Chondrocyte (in vitro differentiated cells): ENCODE data around the gene P2RX2. TPM values are rescaled to one million over a fixed set of nuclear protein-coding genes. Genes with fewer than 3 reads are reported as not detected.

Source experiments
- DNase-seq: peaks from one replicate; pipeline ENCODE4 v3.0.0; 2021; ENCODE audit warnings: mixed read lengths, low spot score
- H3K27ac Mint-ChIP-seq: one replicate; pipeline ENCODE4 v1.8.0; 2021; ENCODE audit warnings: mild to moderate bottlenecking, moderate library complexity, mixed read lengths; ENCODE audit not compliant: unreplicated experiment
- H3K27me3 Mint-ChIP-seq: 2 replicates; pipeline ENCODE4 v1.8.0; 2021; ENCODE audit warnings: low read depth, mixed read lengths
- H3K36me3 Mint-ChIP-seq: 2 replicates; pipeline ENCODE4 v1.8.0; 2021; ENCODE audit warnings: low read depth, mixed read lengths
- H3K4me1 Mint-ChIP-seq: 2 replicates; pipeline ENCODE4 v1.8.0; 2021; ENCODE audit warnings: low read depth, mild to moderate bottlenecking, mixed read lengths
- H3K4me3 Mint-ChIP-seq: one replicate; pipeline ENCODE4 v1.8.0; 2021; ENCODE audit warnings: mild to moderate bottlenecking, moderate library complexity, mixed read lengths; ENCODE audit not compliant: unreplicated experiment
- H3K9me3 Mint-ChIP-seq: 2 replicates; pipeline ENCODE4 v1.8.0; 2021; ENCODE audit warnings: low read depth, mixed read lengths
- microRNA-seq: library from miRNA; unstranded; fragments of <30 nt; microRNA quantifications from one replicate; pipeline ENCODE4 v1.2.0, GENCODE V29; 2020; ENCODE audit warnings: borderline number of aligned reads
- total RNA-seq: library from RNA; stranded (reverse); gene quantifications from 3 replicates; pipeline ENCODE4 v1.2.1, GENCODE V29; 2021
- TF ChIP-seq, protein P1 (sequence below): fragments of 200-600 bp; sonication (generic); IDR thresholded peaks from 2 replicates; pipeline ENCODE4 v1.5.0; 2021; ENCODE audit warnings: antibody characterized with exemption, mild to moderate bottlenecking, moderate library complexity

P2RX2 gene
- total RNA-seq, 1 donor from 2014 or later = not detected

DNA sequence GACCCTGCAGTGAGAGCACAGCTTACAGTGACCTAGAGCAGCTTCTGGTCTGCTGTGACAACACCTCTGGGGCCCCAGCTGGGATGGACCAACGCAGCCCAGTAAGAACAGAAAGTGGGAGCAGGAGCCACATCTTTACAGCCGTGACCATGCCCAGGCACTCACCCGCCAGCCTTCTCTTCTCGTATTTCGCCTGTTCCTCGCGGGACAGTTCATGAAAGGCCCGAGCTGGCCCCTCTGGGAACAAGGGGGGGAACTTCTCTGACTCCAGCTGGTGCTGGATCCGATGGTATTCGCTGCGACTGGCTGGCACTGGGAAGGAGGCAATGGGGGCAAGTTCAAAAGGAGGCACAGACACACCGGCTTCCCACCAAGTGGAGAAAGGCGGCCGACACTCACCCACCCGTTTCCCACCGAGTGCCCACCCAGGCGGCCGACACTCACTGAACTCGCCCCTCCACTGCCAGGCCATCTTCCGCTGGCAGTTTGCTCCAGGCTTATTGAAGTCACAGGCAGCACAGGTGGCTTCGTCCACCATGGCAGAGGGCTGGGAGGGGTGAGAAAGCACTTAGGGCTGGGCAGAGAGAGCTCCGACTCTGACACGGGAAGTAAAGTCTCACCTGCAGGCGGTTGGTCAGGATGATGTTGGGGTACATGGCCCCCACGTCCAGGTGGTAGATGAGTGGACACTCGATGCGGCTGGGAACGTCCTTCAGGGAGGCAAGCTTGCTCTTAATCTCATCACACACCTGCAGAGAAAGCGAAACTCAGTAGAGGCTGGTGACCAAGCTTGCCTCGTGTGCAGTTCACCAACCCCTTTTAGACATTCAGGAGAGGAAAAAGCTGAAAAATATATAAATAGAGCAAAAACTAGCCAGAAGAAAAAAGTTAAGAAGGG, 49.9 kb downstream of the P2RX2 start:
- H3K36me3 Mint-ChIP-seq = peaks cover 44% of the 10 kb centered on the region
- H3K27ac Mint-ChIP-seq = no peak overlapping the region
- H3K4me3 Mint-ChIP-seq = no peak overlapping the region
- no peaks in the 10 kb centered on the region for H3K27me3 Mint-ChIP-seq
- TF ChIP-seq, protein P1, sequence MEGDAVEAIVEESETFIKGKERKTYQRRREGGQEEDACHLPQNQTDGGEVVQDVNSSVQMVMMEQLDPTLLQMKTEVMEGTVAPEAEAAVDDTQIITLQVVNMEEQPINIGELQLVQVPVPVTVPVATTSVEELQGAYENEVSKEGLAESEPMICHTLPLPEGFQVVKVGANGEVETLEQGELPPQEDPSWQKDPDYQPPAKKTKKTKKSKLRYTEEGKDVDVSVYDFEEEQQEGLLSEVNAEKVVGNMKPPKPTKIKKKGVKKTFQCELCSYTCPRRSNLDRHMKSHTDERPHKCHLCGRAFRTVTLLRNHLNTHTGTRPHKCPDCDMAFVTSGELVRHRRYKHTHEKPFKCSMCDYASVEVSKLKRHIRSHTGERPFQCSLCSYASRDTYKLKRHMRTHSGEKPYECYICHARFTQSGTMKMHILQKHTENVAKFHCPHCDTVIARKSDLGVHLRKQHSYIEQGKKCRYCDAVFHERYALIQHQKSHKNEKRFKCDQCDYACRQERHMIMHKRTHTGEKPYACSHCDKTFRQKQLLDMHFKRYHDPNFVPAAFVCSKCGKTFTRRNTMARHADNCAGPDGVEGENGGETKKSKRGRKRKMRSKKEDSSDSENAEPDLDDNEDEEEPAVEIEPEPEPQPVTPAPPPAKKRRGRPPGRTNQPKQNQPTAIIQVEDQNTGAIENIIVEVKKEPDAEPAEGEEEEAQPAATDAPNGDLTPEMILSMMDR = no peak
- no peaks in the 10 kb centered on the region for H3K4me1 Mint-ChIP-seq
- DNase-seq = peak; percentile 51
- H3K9me3 Mint-ChIP-seq = no peaks in the 10 kb centered on the region

DNA sequence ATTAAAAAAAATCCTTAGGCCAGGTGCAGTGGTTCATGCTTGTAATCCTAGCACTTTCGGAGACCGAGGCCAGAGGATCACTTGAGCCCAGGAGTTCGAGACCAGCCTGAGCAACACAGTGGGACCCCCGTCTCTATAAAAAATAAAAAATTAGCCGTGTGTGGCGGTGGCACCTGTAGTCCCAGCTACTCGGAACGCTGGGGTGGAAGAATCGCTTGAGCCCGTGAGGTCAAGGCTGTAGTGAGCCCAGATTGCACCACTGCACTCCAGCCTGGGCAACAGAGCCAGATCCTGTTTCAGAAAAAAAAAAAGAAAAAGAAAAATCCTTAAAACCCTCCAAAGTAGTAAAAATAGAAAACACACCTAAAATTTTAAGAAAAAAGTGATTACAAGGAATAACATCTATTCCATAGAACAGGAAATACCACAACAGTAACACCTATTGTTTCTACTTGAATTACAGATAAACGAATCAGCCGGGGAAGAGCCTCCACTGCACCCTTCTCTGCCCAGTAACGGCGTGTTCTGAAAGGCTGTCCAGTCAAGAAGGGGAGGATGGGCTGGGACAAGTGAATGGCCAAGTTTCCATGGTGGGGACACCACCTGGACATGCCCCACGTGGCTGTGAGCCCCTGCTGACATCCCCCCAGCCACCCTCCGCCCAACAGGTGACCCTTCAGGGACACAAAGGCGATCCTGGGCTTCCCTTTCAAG, 50.7 kb downstream of the P2RX2 start:
- Mint-ChIP-seq H3K27ac (no peak overlapping the region), H3K4me1 (no peaks in the 10 kb centered on the region), H3K36me3 (peaks cover 40% of the 10 kb centered on the region), H3K9me3 (no peaks in the 10 kb centered on the region), H3K27me3 (no peaks in the 10 kb centered on the region), H3K4me3 (no peak overlapping the region)
- peak; percentile 46 for DNase-seq
- TF ChIP-seq, protein P1 = no peak

Small RNA genes within 50 kb of the gene (microRNA-seq; reads per million reads assigned to microRNA genes)
- gene MIR6763 = not detected

Other genes with a start within 250 kb of the P2RX2 start
- gene FBRSL1, start 128.6 kb upstream of the P2RX2 start, total RNA-seq = 35.3 to 41.6 TPM (median 41.1 TPM) in 3 replicates
- not detected in 3 replicates for gene LRCOL1, start 8.2 kb upstream of the P2RX2 start, total RNA-seq
- 44.7 to 65.7 TPM (median 48.0 TPM) in 3 replicates for gene POLE, start 68.6 kb downstream of the P2RX2 start, total RNA-seq
- 18.5 to 19.5 TPM (median 19.0 TPM) in 3 replicates for gene PXMP2, start 68.8 kb downstream of the P2RX2 start, total RNA-seq
- gene PGAM5, start 92.1 kb downstream of the P2RX2 start, total RNA-seq = 18.8 to 22.1 TPM (median 19.9 TPM) in 3 replicates
- 94.7 to 96.4 TPM (median 95.9 TPM) in 3 replicates for gene ANKLE2, start 143.1 kb downstream of the P2RX2 start, total RNA-seq
- 144 to 199 TPM (median 148 TPM) in 3 replicates for gene GOLGA3, start 210.1 kb downstream of the P2RX2 start, total RNA-seq